CD4-positive, alpha-beta T cell treated with Interleukin-21 for 1 hour (primary cell): Measurements from ENCODE around the gene ANXA2R.
A peak's percentile ranks its signal among the peaks of the same experiment; 100 is the strongest.

Experiments
- DNase-seq: peaks from one replicate; pipeline ENCODE4 v3.0.0-alpha.2; 2020

The ANXA2R gene

GRCh38 chr5:42995360-42995751 is 44.8 kb downstream of the ANXA2R start:
- peak; percentile 37 for DNase-seq

DNA sequence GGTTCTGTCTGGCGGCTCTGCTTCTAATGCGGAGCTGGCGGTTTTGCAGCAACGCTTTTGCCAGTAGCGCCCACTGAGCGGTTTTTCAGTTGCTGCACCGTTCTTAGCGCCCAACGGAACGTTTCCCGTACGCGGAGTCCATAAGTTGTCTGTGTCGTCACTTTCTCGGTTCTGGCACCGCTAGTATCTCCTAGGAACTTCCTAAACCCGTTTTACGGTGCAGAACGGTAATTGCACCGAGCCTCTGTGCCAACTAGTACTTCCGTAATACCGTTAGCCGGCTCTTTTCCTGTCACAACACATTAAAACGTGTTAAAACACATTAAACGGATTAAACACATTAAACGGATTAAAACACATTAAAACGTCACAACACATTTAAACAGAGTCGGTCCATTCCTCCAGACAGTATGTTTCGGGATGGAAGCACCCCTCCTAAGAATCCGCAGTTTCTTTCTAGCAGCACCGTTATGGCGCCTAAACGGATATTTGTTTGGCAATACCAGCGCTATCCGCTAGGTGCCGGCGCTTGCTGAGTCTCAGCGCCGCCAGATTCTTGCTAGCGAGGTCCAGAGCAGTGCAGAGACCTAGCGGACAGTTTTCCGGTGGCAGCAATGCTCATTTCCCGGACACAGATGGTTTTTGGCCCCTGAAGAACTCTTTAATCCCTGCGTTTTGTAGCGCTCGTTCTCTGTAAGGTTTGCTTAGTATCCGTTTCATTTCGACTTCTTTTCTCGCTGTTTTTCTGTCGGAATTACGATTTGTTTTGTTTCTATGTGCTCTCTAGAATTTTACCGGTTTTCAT is 45.4 kb downstream of the ANXA2R start:
- DNase-seq: peak; percentile 94

- no peak for DNase-seq
Measured at GRCh38 chr5:42994246-42994554, 45.9 kb downstream of the ANXA2R start.

DNA sequence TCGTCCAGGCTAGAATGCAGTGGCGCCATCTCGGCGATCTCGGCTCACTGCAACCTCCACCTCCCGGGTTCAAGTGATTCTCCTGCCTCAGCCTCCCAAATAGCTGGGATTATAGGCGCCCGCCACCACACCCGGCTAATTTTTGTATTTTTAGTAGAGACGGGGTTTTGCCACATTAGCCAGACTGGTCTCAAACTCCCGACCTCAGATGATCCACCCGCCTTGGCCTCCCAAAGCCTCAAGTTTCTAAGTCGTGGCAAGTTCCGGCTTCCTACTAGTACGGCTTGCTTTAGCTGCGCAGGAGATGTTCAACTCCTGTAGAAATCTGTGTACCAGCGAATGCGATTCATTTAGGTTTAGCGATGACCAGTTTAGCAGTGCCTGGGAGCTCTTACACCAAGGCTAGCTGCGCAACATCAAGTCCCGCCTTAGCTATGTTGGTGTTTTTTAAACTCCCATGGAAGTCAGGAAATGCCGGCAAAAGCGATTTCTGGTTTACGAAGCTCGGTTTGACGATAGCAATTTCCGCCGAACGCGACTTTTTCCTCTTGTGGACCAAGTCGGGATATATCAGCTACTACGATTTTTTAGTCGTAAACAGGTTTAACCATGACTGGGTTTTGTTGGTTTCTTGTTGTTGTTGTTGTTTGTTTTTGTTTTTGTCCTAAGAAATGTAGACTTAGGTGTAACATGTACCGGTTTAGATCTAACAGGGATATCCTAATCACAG is 46.4 kb downstream of the ANXA2R start:
- DNase-seq: peak; percentile 81

GRCh38 chr5:42992088-42992879 is 47.8 kb downstream of the ANXA2R start:
- DNase-seq: peak; percentile 87

- DNase-seq: no peak
Measured at GRCh38 chr5:42991404-42992087, 48.6 kb downstream of the ANXA2R start.

DNA sequence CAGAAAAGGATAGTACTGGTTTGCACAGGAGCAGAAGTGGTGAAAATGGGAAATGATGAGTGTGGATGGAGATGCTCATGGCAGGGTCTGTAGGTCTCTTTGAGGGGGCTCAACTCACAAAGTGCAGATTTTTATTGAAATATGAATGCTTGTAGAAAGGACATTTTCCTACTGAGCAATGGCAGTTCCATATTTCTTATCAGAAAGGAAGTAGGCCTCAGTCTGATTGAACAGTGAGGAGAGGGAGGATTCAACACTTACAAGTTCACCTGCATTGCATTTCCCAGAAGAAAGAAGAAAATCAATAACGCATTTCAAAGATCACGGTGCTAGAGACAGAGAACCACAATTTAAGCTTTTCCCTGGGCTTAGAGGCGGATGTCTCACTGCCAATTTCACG is 49.2 kb downstream of the ANXA2R start:
- peak; percentile 22 for DNase-seq
